Stimulated activated CD8-positive, alpha-beta memory T cell treated with anti-CD3 and anti-CD28 coated beads, Interleukin-2, amount 100 ng/mL, for 1 hour (primary cell): ENCODE data around the gene MGAT3.
"Not testable (repeated sequence)": the region's sequence is repeated elsewhere in the genome, so short reads cannot be mapped to it uniquely, and the experiment has no call there.

ENCODE experiments used
- DNase-seq, 2 donors: peaks; one replicate each; pipeline ENCODE4 v3.0.0-alpha.2; 2020; ENCODE audit warnings: low read depth in 2 of 2

MGAT3 gene

GRCh38 chr22:39490135-39490798 is 33.5 kb downstream of the MGAT3 start:
- DNase-seq, result peak; percentile 27 to 55

- no peak for DNase-seq
Measured at GRCh38 chr22:39490966-39491680, 34.3 kb downstream of the MGAT3 start.

GRCh38 chr22:39491696-39492095 is 34.9 kb downstream of the MGAT3 start:
- DNase-seq, result no peak

GRCh38 chr22:39492186-39492585 is 35.4 kb downstream of the MGAT3 start:
- no peak for DNase-seq

- DNase-seq, result no peak
Measured at GRCh38 chr22:39493759-39494158, 36.9 kb downstream of the MGAT3 start.

GRCh38 chr22:39494471-39495120 is 37.8 kb downstream of the MGAT3 start:
- DNase-seq, result no peak

GRCh38 chr22:39496131-39496838 is 39.5 kb downstream of the MGAT3 start:
- no peak for DNase-seq

GRCh38 chr22:39497429-39497828 is 40.6 kb downstream of the MGAT3 start:
- DNase-seq, result no peak

- DNase-seq, result no peak
Measured at GRCh38 chr22:39498368-39498767, 41.6 kb downstream of the MGAT3 start.

GRCh38 chr22:39498802-39499201 is 42.0 kb downstream of the MGAT3 start:
- no peak for DNase-seq

- no peak for DNase-seq
Measured at GRCh38 chr22:39500101-39500500, 43.3 kb downstream of the MGAT3 start.

- DNase-seq, result no peak
Measured at GRCh38 chr22:39501644-39502108, 44.9 kb downstream of the MGAT3 start.

- peak; percentile 83 for DNase-seq
Measured at GRCh38 chr22:39502109-39502788, 45.4 kb downstream of the MGAT3 start, which contains the start of gene MIEF1. MIEF1 (plus strand) TSS chr22:39502290; CDS start chr22:39511295, 9,005 bp downstream.

- DNase-seq, result no peak
Measured at GRCh38 chr22:39502789-39503409, 46.1 kb downstream of the MGAT3 start.

- DNase-seq, result no peak
Measured at GRCh38 chr22:39503630-39504029, 46.8 kb downstream of the MGAT3 start.

GRCh38 chr22:39504071-39504470 is 47.3 kb downstream of the MGAT3 start:
- no peak for DNase-seq

GRCh38 chr22:39507021-39507420 is 50.2 kb downstream of the MGAT3 start:
- DNase-seq, result not testable (repeated sequence)

GRCh38 chr22:39508393-39508792 is 51.6 kb downstream of the MGAT3 start:
- DNase-seq, result no peak

- no peak for DNase-seq
Measured at GRCh38 chr22:39510529-39511149, 53.8 kb downstream of the MGAT3 start.

- DNase-seq, result no peak
Measured at GRCh38 chr22:39511226-39511625, 54.4 kb downstream of the MGAT3 start.

GRCh38 chr22:39512026-39512425 is 55.2 kb downstream of the MGAT3 start:
- no peak for DNase-seq
